DND-41 (cell line): ENCODE measurements around the gene LHX5.

Experiments
- ATAC-seq: fragments of 200-7000 bp; cut with Tn5 transposase; 3 replicates; pipeline ENCODE4 v1.9.1; 2021; ENCODE audit warnings: low read depth; ENCODE audit not compliant: insufficient read depth
- DNase-seq: peaks from one replicate; pipeline ENCODE4 v3.0.0-alpha.2; 2020
- H2AFZ ChIP-seq: 2 replicates; pipeline ENCODE4 v1.6.0; 2012; ENCODE audit warnings: low read depth, low read length
- H3K27ac ChIP-seq: 2 replicates; pipeline ENCODE4 v1.5.1; 2012; ENCODE audit warnings: low read length, inconsistent platforms
- H3K27me3 ChIP-seq: fragments of 200-600 bp; sonication (generic); 2 replicates; pipeline ENCODE4 v1.6.0; 2012; ENCODE audit warnings: low read length, mild to moderate bottlenecking, inconsistent platforms; ENCODE audit not compliant: insufficient read depth, poor library complexity
- H3K36me3 ChIP-seq: 2 replicates; pipeline ENCODE4 v1.5.1; 2012; ENCODE audit warnings: low read length, inconsistent platforms; ENCODE audit not compliant: insufficient read depth
- H3K4me1 ChIP-seq: 2 replicates; pipeline ENCODE4 v1.5.1; 2012; ENCODE audit warnings: mild to moderate bottlenecking, low read length; ENCODE audit not compliant: insufficient read depth
- H3K4me2 ChIP-seq: 2 replicates; pipeline ENCODE4 v1.6.0; 2012; ENCODE audit warnings: mild to moderate bottlenecking, moderate library complexity, low read length, inconsistent platforms; ENCODE audit not compliant: insufficient read depth
- H3K4me3 ChIP-seq, 2 experiments: fragments of 200-600 bp in 1 of 2; shearing (Covaris generic) in 1 of 2; 2 replicates each; pipeline ENCODE4 v1.5.1; 2012 to 2016; ENCODE audit warnings: inconsistent platforms in 2 of 2, low read length in 2 of 2, mild to moderate bottlenecking in 2 of 2, low read depth in 1 of 2, moderate library complexity in 1 of 2
- H3K79me2 ChIP-seq: 2 replicates; pipeline ENCODE4 v1.6.0; 2012; ENCODE audit warnings: low read length, inconsistent platforms; ENCODE audit not compliant: insufficient read depth
- H3K9ac ChIP-seq: 2 replicates; pipeline ENCODE4 v1.6.0; 2012; ENCODE audit warnings: low read depth, mild to moderate bottlenecking, inconsistent platforms, low read length, moderate library complexity
- H3K9me3 ChIP-seq: 2 replicates; pipeline ENCODE4 v1.5.1; 2012; ENCODE audit warnings: low read length, moderate library complexity, mild to moderate bottlenecking, inconsistent platforms; ENCODE audit not compliant: insufficient read depth, severe bottlenecking
- H4K20me1 ChIP-seq: 2 replicates; pipeline ENCODE4 v1.6.0; 2012; ENCODE audit warnings: low read length; ENCODE audit not compliant: insufficient read depth
- CTCF ChIP-seq: IDR thresholded peaks from 2 replicates; pipeline ENCODE4 v1.5.1; 2012; ENCODE audit warnings: borderline replicate concordance, low read length, moderate library complexity, mild to moderate bottlenecking; ENCODE audit not compliant: poor library complexity, severe bottlenecking; ENCODE audit errors: extremely low read depth
- EZH2 ChIP-seq: IDR thresholded peaks from 3 replicates; pipeline ENCODE4 v1.6.1; 2012; ENCODE audit warnings: borderline replicate concordance, low read depth, mild to moderate bottlenecking, moderate library complexity, low read length, inconsistent platforms; ENCODE audit not compliant: severe bottlenecking

The LHX5 gene

DNA sequence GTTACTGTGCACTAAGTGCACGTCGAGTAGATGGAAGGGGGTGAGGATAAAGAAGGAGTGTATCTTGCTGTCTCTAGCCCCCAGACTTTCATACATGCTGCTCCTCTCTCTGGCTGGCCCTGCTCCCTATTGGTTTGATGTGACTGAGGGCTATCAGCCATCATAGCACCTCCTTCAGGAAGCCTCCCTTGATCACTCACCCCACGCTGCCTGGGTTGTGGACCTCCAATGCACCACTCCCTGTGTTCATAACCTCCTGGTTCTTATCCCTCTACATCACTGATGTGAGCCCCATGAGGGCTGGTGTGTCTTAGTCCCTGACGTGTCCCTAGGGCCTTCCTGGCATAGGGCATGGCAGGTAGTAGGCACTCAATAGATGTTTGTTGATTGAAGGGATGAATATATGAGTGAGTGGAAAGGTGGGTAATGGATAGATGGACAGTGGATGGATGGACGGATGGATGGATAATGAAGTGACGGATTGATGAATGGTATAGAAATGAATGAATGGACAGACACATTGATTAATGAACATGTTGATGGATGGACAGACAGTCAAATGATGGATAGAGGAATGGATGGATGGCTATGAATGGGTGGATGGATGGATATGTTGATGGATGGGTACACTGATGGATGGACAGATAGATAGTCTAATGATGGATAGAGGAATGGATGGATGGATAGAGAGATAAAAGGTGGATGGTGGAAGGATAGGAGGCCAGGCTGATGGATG, 34.5 kb downstream of the LHX5 start:
- Histone ChIP-seq H4K20me1 (no peaks in the 10 kb centered on the region), H3K27ac (no peak overlapping the region), H3K36me3 (no peaks in the 10 kb centered on the region), H3K9ac (no peak overlapping the region), H3K79me2 (no peaks in the 10 kb centered on the region), H3K27me3 (no peaks in the 10 kb centered on the region), H3K9me3 (no peaks in the 10 kb centered on the region), H2AFZ (no peak overlapping the region), H3K4me1 (no peaks in the 10 kb centered on the region), H3K4me3 (no peak overlapping the region), H3K4me2 (no peak overlapping the region)
- ATAC-seq (no peak), DNase-seq (no peak)
- TF ChIP-seq EZH2 (no peak), CTCF (no peak)

GRCh38 chr12:113436586-113436985, 35.1 kb downstream of the LHX5 start:
- no peak for DNase-seq
- Histone ChIP-seq H3K9ac (no peak overlapping the region), H3K79me2 (no peaks in the 10 kb centered on the region), H4K20me1 (no peaks in the 10 kb centered on the region), H2AFZ (no peak overlapping the region), H3K4me3 (no peak overlapping the region), H3K4me1 (no peaks in the 10 kb centered on the region), H3K4me2 (no peak overlapping the region), H3K27me3 (no peaks in the 10 kb centered on the region), H3K27ac (no peak overlapping the region), H3K9me3 (no peaks in the 10 kb centered on the region), H3K36me3 (no peaks in the 10 kb centered on the region)
- no peak for TF ChIP-seq EZH2
- no peak for TF ChIP-seq CTCF
- ATAC-seq, result no peak

DNA sequence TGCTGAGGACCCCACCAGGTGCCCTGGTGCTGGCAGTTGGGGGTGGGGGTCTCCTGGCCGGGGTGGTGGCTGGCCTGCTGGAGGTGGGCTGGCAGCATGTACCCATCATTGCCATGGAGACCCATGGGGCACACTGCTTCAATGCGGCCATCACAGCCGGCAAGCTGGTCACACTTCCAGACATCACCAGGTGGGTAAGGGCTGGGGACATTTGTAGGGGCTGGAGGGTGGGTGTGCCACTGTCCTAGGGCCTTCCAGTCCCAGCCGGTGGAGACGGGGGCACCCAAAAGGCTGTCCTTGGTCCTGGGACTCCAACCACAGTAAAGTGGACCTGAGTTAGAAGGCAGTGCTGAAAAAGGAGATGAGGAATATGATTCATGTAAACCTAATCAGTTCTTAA, 36.3 kb downstream of the LHX5 start:
- Histone ChIP-seq H3K4me3 (no peak overlapping the region), H3K27ac (no peak overlapping the region), H3K4me1 (no peaks in the 10 kb centered on the region), H4K20me1 (no peaks in the 10 kb centered on the region), H3K9ac (no peak overlapping the region), H3K9me3 (no peaks in the 10 kb centered on the region), H3K4me2 (no peak overlapping the region), H2AFZ (no peak overlapping the region), H3K79me2 (no peaks in the 10 kb centered on the region), H3K36me3 (no peaks in the 10 kb centered on the region), H3K27me3 (no peaks in the 10 kb centered on the region)
- TF ChIP-seq CTCF (no peak), EZH2 (no peak)
- no peak for ATAC-seq
- no peak for DNase-seq

GRCh38 chr12:113432986-113433385, 38.7 kb downstream of the LHX5 start:
- ATAC-seq, result no peak
- no peaks in the 10 kb centered on the region for H3K9me3 ChIP-seq
- TF ChIP-seq CTCF, result no peak
- no peaks in the 10 kb centered on the region for H3K27me3 ChIP-seq
- no peak overlapping the region for H3K9ac ChIP-seq
- no peak overlapping the region for H3K4me2 ChIP-seq
- no peak overlapping the region for H2AFZ ChIP-seq
- no peaks in the 10 kb centered on the region for H4K20me1 ChIP-seq
- H3K4me3 ChIP-seq, result no peak overlapping the region
- no peaks in the 10 kb centered on the region for H3K4me1 ChIP-seq
- no peak for DNase-seq
- no peaks in the 10 kb centered on the region for H3K79me2 ChIP-seq
- H3K36me3 ChIP-seq, result no peaks in the 10 kb centered on the region
- no peak overlapping the region for H3K27ac ChIP-seq
